Activated T-helper 1 cell treated with anti-CD3 and anti-CD28 coated beads, Interleukin-2, amount 50 U/mL, for 16 hours (primary cell): Measurements from ENCODE around the gene FAHD1.

Experiments used
- DNase-seq, 2 donors: peaks; one replicate each; pipeline ENCODE4 v3.0.0-alpha.2; 2020; ENCODE audit warnings: low read depth in 1 of 2, low spot score in 1 of 2

The FAHD1 gene

DNA sequence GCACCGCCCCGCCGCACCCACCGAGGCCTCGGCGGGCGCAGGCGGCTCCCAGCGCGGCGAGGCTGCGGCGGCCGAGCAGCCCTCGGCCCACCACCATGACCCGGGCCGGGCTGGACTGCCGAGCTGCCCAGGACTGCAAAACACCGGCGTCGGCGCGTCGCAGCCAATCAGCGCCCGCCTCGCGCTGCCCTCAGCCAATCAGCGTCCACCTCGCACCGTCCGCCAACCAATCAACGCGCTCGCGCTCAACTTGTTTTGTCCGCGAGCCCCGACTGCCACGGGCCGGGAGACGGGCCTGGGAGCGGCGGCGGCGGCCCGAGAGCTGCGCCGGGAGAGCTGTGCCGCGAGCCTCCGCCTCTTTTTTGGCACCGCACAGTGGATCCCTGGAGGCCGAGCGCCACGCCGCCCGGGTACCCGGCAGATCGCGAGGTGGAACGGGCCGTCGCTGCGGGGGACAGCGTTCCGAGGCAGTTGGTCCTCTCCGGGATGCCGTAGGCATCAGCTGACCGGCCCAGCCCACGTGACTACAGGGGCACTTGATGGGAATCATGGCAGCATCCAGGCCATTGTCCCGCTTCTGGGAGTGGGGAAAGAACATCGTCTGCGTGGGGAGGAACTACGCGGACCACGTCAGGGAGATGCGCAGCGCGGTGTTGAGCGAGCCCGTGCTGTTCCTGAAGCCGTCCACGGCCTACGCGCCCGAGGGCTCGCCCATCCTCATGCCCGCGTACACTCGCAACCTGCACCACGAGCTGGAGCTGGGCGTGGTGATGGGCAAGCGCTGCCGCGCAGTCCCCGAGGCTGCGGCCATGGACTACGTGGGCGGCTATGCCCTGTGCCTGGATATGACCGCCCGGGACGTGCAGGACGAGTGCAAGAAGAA is at the start of gene FAHD1, which contains the start of gene HAGH:
TSS of gene FAHD1 (plus strand) at position 516 of the 883 bp plus-strand sequence. CDS start at position 549, 33 bp downstream.
TSS of gene HAGH (minus strand) at position 135 of the 883 bp plus-strand sequence. CDS start at position 97, 38 bp downstream.
- DNase-seq: peak; percentile 82 to 83

DNA sequence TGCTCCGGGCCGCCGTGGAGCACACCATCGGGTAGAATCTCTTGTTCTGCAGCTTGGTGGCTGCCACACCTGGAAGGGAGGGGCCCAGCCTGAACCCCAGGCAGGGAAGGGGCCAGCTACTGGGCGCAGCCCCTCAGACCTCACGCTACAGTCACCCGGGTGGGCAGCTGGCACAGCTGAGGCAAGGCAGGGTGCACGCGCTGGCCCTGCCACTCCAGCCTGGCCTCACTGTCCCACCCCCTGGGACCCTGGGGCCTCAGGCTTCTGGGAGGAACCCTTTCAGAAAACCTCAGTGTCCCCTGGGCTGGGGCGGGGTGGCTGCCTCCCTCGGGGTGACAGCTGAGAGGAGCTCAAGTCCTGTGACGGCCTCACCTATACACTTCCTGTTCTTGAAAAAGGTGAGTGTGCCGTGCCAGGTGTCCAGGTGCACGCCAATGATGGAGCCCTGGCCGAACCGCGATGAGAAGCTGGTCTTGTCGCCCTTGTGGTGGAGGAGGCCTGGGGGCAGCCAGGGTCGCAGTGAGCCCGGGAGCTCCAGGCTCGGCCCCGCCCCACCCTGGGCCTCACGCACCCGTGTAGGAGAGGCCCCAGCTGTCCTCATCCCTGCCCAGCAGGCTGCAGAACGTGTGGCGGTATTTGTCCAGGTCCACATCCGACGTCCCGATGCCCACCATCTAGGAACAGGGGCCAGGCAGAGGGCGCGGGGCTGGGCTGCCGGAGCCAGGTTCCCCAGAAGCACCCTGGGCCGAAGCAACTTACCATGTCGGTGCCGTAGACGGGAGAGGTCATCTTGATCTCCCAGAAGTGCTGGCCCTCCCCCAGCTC is 49.4 kb upstream of the FAHD1 start:
- DNase-seq: no peak

DNA sequence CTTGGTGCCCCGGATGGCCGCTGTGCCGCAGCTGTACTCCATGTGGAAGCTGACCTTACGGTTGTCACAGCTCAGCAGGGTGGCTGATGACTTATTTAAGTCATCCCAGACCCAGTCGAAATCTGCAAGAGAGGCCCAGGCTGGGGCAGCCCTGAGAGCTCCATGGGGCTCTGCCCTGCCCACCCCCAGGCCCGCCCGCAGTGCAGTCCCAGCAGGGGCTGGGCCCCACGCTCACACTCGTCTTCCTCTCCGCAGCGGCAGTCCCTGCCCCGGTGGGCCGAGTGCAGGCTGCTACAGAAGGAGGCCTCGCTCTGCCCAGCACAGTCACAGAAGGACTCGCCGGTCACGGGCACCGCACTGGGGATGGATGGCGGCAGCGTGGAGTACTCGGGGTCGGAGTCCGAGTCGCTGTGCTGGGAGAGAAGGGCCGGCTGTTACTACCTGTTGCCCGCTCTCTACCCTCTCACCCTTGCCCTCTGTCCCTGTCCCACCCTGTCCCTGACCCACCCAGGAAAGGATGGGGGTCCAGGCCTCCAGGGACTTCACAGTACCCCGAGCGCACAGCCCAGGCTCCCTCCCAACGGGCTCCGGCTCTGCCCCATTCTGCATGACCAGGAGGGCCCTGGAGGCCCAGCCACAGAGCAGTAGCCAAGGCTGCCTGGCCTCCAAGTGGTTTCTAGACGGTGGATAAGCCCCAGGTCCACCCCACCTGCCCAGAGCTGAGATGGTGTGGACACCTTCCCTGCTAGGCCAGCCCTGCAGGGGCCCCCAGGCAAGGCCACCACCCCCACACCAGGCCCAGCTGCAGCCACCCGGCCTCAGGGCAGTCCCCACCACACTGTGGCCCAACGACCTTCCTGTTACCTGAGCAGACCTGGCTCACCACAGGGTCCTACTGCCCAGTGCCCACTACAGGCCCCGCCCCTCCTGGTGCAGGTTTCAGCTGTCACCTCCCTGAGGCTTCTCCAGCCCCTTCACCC is 48.5 kb upstream of the FAHD1 start:
- DNase-seq: no peak

DNA sequence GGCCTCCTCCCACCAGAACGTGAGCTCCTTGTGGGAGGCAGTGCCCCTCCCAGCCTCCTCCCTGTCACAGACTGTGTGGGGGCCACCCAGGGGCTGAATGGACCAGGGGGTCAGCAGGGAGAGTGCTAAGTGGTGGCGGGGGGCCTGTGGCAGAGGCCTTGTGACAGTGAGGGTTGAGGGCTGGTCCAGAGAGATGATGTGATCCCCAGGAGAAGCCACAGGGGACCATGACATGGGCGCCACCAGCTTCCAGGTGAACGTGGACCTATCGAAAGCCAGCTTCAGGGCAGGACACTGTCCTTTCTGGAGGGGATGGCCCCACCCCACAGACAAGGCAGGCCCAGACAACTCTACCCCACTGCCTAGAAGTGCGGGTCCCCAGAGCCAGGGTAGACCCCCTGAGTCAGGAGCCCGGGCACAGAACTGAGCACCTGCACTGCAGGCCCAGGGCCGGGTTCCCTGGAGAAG is 47.7 kb upstream of the FAHD1 start:
- DNase-seq: no peak

DNA sequence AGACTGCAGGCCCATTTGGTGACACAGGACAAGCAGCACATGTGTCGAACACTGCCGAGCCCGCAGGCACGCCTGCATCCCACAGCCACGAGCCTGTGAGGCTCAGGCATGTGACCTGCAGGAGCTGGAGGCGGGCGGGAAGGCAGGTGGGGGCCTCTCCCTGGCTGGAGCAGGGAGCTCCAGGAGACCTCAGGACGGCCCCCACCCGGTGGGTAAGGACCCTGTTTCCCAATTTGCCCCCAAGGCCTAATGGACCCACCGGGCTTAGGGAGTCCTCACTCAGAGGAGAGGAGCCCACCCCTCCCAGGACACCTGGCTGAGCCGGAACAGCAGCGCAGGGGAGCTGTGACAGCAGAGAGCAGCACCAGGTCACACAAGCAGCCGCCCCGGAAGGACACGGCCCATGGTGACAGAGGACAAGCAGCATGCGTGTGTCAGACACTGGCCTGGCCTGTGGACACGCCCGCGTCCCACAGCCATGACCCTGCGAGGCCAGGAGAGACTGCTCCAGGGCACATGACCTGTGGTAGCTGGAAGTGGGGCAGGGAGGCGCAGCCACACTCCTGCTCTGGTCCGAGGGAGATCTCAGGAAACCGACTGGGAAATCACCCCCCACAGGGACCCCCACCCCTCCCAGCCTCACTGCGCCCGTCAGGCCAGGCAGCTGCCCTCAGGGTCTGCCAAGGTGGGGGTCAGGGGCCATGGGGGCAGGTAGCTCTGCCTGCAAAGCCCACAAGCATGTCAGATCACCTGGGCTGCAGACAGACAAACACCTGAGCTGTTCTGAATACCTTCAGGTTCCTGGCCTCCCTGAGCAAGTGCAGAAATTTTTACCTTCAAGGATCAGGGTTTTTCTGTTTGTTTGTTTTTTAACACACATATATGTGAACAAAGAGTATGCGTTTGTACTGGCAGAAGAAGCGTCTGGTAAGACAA is 47.0 kb upstream of the FAHD1 start:
- DNase-seq: no peak

DNA sequence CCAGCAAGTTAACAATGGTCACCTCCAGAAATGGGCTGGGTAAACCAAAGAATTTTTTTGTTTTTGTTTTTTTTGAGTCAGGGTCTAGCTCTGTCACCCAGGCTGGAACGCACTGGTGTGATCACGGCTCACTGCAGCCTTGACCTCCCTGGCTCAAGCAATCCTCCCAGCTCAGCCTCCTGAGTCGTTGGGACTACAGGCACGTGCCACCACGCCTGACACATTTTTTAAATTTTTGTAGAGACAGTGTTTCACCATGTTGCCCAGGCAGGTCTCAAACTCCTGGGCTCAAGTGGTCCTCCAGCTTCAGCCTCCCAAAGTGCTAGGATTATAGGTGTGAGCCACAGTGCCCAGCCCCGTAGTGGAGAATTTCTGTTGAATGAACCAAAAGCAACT is 46.3 kb upstream of the FAHD1 start:
- DNase-seq: no peak

DNA sequence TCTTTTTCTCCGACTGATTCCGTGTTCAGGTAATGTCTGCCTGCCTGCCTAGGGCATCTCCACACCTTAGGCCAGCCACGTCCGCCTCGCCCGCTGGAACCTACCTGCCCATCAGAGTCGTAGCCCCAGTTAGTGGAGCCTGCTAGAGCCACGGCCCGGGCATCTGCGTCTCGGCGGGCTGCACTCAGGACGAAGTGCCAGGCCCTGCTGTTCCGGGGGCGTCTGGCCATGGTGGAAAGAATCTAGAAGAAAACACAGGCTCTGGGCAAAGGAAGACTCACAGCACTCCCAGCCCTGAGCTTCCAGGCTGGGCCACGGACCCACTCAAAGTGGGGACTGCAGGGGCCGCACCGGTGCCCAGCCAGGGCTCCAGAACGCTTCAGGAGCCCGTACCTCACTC is 45.8 kb upstream of the FAHD1 start:
- DNase-seq: peak in 1 of 2 donors; percentile 0

DNA sequence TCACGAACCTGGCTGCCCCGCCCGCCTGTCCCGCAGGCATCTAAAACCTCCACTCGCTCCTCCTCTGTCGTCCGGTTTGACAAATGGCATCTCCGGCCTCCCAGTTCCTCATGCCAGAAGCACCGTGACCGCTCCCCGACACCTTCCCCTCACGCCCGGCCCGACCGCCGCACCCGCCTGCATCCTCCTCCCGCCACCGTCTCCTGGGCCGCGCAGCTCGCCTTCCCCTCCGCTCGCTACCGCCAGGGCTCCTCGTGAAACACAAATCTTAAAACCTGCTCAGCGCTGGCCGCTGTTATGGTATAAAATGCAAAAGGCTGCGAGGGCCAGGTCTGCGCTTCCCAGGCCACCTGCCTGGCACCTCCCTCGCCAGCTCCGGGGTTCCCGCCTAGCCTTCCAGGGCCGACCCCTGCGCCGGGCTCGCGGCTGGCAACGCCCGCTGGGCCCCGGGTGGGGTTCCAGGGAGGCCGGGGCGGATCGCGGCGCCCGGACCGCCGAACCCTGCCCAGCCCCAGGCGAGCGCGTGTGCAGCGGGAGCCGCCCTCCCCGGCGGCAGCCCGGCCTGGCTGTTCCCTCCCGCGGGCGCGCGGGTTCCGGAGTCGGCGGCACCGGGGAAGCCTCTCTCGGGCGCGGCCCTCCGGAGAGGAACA is 45.1 kb upstream of the FAHD1 start:
- peak in 1 of 2 donors; percentile 6 for DNase-seq

DNA sequence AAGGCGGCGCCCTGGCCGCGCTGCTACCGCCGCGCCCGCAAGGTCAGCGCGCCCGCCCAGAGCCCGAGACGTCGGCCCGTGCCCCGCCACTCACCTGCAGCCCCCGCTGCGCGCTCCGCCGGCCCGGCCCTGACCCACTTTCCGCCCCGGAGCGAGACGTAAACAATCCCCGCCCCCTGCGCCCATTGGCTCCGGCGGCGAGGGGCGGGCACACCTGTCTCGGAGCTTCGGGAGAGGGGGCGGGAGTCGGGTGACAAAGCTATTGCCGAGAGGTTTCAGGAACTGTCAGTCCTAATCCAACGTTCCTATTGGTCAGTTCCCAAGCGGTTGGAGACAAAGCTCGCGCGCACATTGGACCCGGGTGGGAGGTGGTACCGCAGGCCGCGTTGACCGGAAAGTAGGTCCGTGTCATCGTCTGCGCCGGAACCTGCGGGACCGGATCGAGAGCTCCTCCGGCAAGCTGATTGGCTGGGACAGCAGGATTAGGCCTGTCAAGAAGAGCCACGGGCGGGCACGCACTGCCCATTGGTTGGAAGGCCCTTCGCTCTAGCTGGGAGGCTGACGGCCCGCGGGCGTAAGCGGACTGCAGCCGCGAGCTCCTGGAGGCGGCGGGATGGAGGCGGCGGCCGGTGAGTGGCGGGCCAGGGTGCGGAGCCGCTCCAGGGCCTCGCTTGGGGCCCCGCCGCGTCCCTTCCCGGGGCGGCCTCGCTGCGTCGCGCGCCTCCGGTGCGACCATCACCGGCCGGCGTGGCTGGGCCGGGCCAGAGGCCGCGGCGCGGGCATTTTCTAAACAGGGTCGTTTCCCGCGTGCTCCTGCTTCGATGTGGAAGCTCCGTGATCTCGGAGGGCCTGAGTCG is 44.4 kb upstream of the FAHD1 start, which contains the start of the genes NUBP2 and SPSB3:
TSS of gene NUBP2 (plus strand) at position 553 of the 857 bp plus-strand sequence. CDS start at position 614, 61 bp downstream.
TSS of gene SPSB3 (minus strand) at position 164 of the 857 bp plus-strand sequence. CDS start 1,088 bp downstream, outside the sequence.
- DNase-seq: peak; percentile 95 to 96

DNA sequence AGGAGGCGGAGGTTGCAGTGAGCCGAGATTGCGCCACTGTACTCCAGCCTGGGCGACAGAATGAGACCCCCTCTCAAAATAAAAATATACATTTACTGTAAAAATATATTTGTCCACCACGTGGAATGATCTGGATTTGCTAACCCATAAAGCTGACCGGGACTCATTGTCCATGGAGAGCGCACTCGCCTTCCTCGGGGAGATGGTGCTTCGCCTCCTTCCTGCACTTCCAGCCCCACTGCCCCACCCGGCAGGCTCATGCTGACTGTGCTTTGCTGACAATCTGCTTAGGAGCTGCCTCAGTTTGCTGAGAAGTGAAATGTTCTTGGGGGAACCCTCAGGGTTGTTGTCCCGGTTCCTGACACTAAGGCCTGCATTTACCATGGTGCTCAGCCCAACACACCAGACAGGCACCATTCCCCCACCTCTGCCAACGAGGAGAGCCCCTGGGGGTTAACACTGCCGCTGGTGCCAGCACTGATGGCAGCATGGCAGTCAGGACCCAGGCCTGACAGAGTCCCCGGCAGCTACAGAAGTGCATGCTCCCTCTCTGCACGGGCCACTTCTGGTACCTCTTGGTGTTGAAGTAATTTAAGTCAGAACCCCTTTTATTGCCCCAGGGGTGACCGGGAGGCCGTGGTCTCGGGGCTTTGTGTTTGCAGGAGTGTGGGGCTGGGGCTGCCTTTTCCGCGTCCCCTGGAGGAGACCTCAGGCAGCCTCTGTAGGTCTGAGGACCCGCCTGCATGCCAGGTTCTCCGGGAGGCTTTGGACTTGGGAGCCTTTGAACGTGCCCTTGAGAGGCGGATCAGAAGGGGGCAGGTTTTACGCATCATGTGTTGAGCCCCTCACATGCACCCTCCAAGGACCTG is 41.8 kb upstream of the FAHD1 start:
- no peak for DNase-seq

DNA sequence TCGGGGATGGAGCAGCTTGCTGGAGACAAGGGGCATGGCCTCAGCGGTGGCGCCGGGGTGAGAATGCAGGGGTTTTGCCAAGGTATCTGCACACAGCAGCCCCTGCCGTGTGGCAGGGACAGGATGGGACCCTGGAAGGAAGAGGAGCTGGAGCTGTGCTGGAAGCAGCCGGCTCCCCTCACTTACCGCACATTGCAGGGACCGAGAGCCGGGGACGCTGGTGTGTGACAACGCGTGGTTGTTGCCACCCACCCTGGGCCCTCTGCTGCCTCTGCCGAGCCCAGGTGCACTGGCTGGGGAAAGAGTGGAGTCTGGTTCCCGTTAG is 41.2 kb upstream of the FAHD1 start:
- no peak for DNase-seq

DNA sequence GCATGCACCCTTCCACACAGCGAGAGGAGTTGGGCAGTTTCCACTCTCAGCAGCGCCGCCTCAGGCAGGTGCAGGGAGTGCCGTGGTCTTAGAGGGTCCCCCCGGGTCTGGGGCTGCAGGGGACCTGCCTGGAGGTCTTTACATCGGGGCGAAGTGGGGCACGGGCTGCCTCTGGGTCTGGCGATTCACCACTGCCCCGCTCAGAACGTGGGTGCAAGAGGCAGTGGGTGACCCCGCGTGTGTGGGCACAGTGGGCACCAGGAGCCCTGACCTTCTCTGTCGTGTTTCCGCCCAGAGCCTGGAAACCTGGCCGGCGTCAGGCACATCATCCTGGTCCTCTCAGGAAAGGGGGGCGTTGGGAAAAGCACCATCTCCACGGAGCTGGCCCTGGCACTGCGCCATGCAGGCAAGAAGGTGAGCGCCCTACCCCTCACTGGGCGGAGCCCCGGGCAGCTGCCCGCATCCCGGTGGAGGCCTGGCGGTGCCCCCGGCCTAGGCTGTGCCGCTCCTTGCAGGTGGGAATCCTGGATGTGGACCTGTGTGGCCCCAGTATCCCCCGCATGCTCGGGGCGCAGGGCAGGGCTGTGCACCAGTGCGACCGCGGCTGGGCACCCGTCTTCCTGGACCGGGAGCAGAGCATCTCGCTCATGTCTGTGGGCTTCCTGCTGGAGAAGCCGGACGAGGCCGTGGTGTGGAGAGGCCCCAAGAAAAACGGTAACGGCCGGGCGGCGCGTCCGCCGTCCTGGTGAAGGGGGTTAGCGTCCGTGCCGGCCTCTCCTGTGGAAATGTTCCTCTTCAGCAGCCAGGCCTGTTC is 40.6 kb upstream of the FAHD1 start:
- DNase-seq: no peak

DNA sequence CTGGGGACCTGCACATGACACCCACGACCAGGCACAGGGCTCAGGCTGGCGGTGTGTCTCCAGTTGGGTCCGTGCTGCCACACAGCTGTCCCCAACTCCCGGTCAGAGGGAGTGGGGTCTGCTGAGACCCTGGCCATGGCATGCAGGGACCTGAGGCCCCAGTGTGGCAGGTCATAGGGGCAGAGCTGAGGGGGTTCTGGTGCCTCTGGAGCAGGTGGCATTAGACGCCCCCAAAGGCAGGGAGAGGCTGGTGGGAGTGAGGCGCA is 40.0 kb upstream of the FAHD1 start:
- DNase-seq: no peak

DNA sequence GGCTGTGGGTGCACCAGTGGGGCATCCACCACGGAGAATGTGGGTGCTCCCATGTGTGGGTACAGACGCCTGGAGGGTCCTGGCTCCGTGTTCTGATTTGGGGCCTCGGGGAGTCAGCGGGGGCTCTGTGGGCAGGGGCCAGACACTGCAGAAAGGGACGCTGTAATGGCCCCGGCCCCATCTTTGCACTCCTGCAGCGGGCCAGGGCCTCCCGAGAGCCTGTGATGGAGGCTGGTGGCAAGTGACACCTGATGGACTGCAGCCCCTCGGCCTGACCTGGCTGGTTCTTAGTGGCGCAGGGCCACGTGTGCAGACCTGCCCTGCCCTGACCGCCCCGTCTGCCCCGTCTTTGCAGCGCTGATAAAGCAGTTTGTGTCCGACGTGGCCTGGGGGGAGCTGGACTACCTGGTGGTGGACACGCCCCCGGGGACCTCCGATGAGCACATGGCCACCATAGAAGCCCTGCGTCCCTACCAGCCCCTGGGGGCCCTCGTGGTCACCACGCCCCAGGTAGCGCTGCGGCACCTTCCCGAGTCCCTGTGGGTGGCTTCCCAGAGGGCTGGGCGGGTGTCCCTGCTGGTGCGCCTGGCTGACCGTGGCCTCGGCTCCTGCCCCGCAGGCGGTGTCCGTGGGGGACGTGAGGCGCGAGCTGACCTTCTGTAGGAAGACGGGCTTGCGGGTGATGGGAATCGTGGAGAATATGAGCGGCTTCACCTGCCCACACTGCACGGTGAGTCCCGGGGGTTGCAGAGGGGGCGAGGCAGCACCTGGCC is 39.5 kb upstream of the FAHD1 start:
- no peak for DNase-seq

DNA sequence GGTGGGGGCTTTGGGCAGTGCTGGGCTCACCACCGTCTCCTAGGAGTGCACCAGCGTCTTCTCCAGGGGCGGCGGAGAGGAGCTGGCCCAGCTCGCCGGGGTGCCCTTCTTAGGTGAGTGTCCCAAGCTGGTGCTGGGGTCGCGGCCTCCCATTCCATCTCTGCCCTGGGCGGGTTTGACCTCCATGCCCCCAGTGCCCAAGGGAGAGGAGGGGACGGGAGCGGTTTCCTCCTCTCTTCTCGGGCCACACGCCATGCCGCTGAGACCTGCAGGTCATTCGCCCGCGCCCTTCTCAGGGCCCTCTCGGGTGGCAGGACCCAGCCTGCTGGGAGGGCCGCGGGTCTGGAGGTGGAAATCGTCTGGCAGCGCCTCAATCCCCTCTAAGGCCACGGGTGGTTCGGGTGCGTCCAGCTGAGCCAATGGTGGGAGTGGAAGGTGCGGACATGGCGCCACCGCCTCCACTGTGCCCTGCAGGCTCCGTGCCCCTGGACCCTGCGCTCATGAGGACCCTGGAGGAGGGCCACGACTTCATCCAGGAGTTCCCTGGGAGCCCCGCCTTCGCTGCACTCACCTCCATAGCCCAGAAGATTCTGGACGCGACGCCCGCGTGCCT is 38.8 kb upstream of the FAHD1 start:
- DNase-seq: no peak
